ENCODE data around the gene ORAI2. TPM values are rescaled to one million over a fixed set of nuclear protein-coding genes. Genes with fewer than 3 reads are reported as not detected.

ORAI2 gene
- polyA plus RNA-seq, 1 donor (not counting 4 experiments of a cell fraction or from before 2014, with no cell fraction given), result 2.0 TPM

DNA sequence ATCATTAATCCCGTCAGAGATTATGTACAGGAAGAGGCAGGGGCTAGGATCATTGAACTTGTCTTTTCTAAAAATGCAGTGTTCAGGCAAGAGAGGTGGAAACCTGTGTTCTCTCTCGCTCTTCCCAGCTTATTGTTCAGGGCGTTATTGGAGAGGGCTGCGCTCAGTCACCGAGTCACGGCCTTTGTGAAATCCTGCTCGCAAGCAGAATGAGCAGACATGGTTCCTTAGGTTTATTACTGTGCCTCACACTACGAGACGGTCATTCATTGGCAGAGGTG lies 37.8 kb upstream of the ORAI2 start:
- Histone ChIP-seq H3K27me3 (ENCODE audit: control insufficient read depth, extremely low read depth, insufficient read depth, low read length) (no peaks in the 10 kb centered on the region), H3K4me1 (ENCODE audit: control insufficient read depth, extremely low read depth, insufficient read depth, low read length) (peaks cover 8% of the 10 kb centered on the region), H3K4me2 (ENCODE audit: control insufficient read depth, extremely low read depth, insufficient read depth, low read depth, low read length) (peak overlapping the region; percentile 74), H3K9me1 (ENCODE audit: control insufficient read depth, extremely low read depth, insufficient read depth, low read length) (no peaks in the 10 kb centered on the region), H3K36me3 (ENCODE audit: control insufficient read depth in 2 of 2, extremely low read depth in 1 of 2, insufficient read depth in 2 of 2, low read length in 2 of 2) (peaks cover 11 to 12% of the 10 kb centered on the region in 2 experiments), H2AFZ (ENCODE audit: control insufficient read depth, low read length) (peak overlapping the region; percentile 65), H3K79me2 (ENCODE audit: control insufficient read depth, insufficient read depth, low read length) (peaks cover 13% of the 10 kb centered on the region), H3K9me3 (ENCODE audit: control insufficient read depth, low read depth, low read length) (no peaks in the 10 kb centered on the region), H3K9ac (ENCODE audit: control insufficient read depth, extremely low read depth, insufficient read depth, low read length) (peak overlapping the region; percentile 95), H3K27ac (ENCODE audit: control insufficient read depth, insufficient read depth, low read length) (peak overlapping the region; percentile 88), H4K20me1 (ENCODE audit: control insufficient read depth, extremely low read depth, insufficient read depth, low read length) (no peaks in the 10 kb centered on the region), H3K4me3 (ENCODE audit: control insufficient read depth in 2 of 3, extremely low read depth in 1 of 3, insufficient read depth in 2 of 3, low read depth in 1 of 3, low read length in 3 of 3) (peak overlapping the region; percentile 83 to 96 (median 84))
- dilution Hi-C loops (cut with MboI; ENCODE audit: extremely low pct_ligation_motif_present, low sequenced_read_pairs), result no loop called here
- FAIRE-seq (no peak), DNase-seq (ENCODE audit: low read depth, low spot score) (no peak)
- TF ChIP-seq, protein P1, sequence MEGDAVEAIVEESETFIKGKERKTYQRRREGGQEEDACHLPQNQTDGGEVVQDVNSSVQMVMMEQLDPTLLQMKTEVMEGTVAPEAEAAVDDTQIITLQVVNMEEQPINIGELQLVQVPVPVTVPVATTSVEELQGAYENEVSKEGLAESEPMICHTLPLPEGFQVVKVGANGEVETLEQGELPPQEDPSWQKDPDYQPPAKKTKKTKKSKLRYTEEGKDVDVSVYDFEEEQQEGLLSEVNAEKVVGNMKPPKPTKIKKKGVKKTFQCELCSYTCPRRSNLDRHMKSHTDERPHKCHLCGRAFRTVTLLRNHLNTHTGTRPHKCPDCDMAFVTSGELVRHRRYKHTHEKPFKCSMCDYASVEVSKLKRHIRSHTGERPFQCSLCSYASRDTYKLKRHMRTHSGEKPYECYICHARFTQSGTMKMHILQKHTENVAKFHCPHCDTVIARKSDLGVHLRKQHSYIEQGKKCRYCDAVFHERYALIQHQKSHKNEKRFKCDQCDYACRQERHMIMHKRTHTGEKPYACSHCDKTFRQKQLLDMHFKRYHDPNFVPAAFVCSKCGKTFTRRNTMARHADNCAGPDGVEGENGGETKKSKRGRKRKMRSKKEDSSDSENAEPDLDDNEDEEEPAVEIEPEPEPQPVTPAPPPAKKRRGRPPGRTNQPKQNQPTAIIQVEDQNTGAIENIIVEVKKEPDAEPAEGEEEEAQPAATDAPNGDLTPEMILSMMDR (optimal IDR thresholded peaks at IDR 0.05 in 1 of 3, IDR thresholded peaks at IDR 0.05 in 1 of 3, conservative IDR thresholded peaks at IDR 0.05 in 1 of 3; ENCODE audit: extremely low read depth in 1 of 3, insufficient read depth in 2 of 3, low read length in 3 of 3), result no peak
- no peak for TF ChIP-seq EZH2 (IDR thresholded peaks at IDR 0.05; ENCODE audit: low read length)

- peak within 1 kb of the TSS; percentile 95 for H3K9ac ChIP-seq (ENCODE audit: control insufficient read depth, extremely low read depth, insufficient read depth, low read length)
- H3K9me1 ChIP-seq (ENCODE audit: control insufficient read depth, extremely low read depth, insufficient read depth, low read length), result no peaks in the 10 kb centered on the region
- peak within 1 kb of the TSS; percentile 83 to 96 (median 84) for H3K4me3 ChIP-seq (ENCODE audit: control insufficient read depth in 2 of 3, extremely low read depth in 1 of 3, insufficient read depth in 2 of 3, low read depth in 1 of 3, low read length in 3 of 3)
- H2AFZ ChIP-seq (ENCODE audit: control insufficient read depth, low read length), result peak within 1 kb of the TSS; percentile 88
- dilution Hi-C loops (cut with MboI; ENCODE audit: extremely low pct_ligation_motif_present, low sequenced_read_pairs), result no loop called here
- no peaks in the 10 kb centered on the region for H3K27me3 ChIP-seq (ENCODE audit: control insufficient read depth, extremely low read depth, insufficient read depth, low read length)
- peaks cover 13% of the 10 kb centered on the region for H3K79me2 ChIP-seq (ENCODE audit: control insufficient read depth, insufficient read depth, low read length)
- H3K4me1 ChIP-seq (ENCODE audit: control insufficient read depth, extremely low read depth, insufficient read depth, low read length), result peaks cover 8% of the 10 kb centered on the region
- FAIRE-seq (no peak), DNase-seq (ENCODE audit: low read depth, low spot score) (peak; percentile 7)
- peak within 1 kb of the TSS; percentile 88 for H3K27ac ChIP-seq (ENCODE audit: control insufficient read depth, insufficient read depth, low read length)
- H3K9me3 ChIP-seq (ENCODE audit: control insufficient read depth, low read depth, low read length), result no peaks in the 10 kb centered on the region
- peaks cover 12 to 15% of the 10 kb centered on the region in 2 experiments for H3K36me3 ChIP-seq (ENCODE audit: control insufficient read depth in 2 of 2, extremely low read depth in 1 of 2, insufficient read depth in 2 of 2, low read length in 2 of 2)
- no peaks in the 10 kb centered on the region for H4K20me1 ChIP-seq (ENCODE audit: control insufficient read depth, extremely low read depth, insufficient read depth, low read length)
- TF ChIP-seq, protein P1 (optimal IDR thresholded peaks at IDR 0.05 in 1 of 3, IDR thresholded peaks at IDR 0.05 in 1 of 3, conservative IDR thresholded peaks at IDR 0.05 in 1 of 3; ENCODE audit: extremely low read depth in 1 of 3, insufficient read depth in 2 of 3, low read length in 3 of 3), result no peak
- TF ChIP-seq EZH2 (IDR thresholded peaks at IDR 0.05; ENCODE audit: low read length), result no peak
- H3K4me2 ChIP-seq (ENCODE audit: control insufficient read depth, extremely low read depth, insufficient read depth, low read depth, low read length), result peak within 1 kb of the TSS; percentile 74
Measured at GRCh38 chr7:102395873-102396709, 37.3 kb upstream of the ORAI2 start, which contains the start of gene PRKRIP1. PRKRIP1 (plus strand) TSS chr7:102396363; CDS start chr7:102396412, 49 bp downstream.
